GM19438 (cell line): Measurements from ENCODE around the gene GALP.
"Not testable (repeated sequence)": the region's sequence is repeated elsewhere in the genome, so short reads cannot be mapped to it uniquely, and the experiment has no call there.

Experiments
- ATAC-seq: cut with Tn5 transposase; IDR thresholded peaks from one replicate; pipeline ENCODE4 v1.9.1; 2021; ENCODE audit warnings: low read depth; ENCODE audit not compliant: unreplicated experiment

The GALP gene

GRCh38 chr19:56147307-56147706 lies 28.5 kb upstream of the GALP start:
- ATAC-seq, result no peak

- no peak for ATAC-seq
Measured at GRCh38 chr19:56148096-56148495, 27.7 kb upstream of the GALP start.

GRCh38 chr19:56148955-56149655 lies 26.7 kb upstream of the GALP start:
- not testable (repeated sequence) for ATAC-seq

GRCh38 chr19:56149656-56150038 lies 26.2 kb upstream of the GALP start:
- ATAC-seq, result no peak

- ATAC-seq, result no peak
Measured at GRCh38 chr19:56150358-56150757, 25.4 kb upstream of the GALP start.

GRCh38 chr19:56152644-56153043 lies 23.2 kb upstream of the GALP start:
- ATAC-seq, result no peak

GRCh38 chr19:56153507-56153906 lies 22.3 kb upstream of the GALP start:
- ATAC-seq, result no peak

GRCh38 chr19:56155124-56155687 lies 20.6 kb upstream of the GALP start:
- ATAC-seq, result no peak

GRCh38 chr19:56156768-56157167 lies 19.0 kb upstream of the GALP start:
- no peak for ATAC-seq

- ATAC-seq, result no peak
Measured at GRCh38 chr19:56158170-56158757, 17.5 kb upstream of the GALP start.

- ATAC-seq, result no peak
Measured at GRCh38 chr19:56159009-56159559, 16.7 kb upstream of the GALP start.

- ATAC-seq, result no peak
Measured at GRCh38 chr19:56159622-56160271, 16.1 kb upstream of the GALP start.

- ATAC-seq, result no peak
Measured at GRCh38 chr19:56161534-56161933, 14.3 kb upstream of the GALP start.

- ATAC-seq, result no peak
Measured at GRCh38 chr19:56162258-56162657, 13.6 kb upstream of the GALP start.

- no peak for ATAC-seq
Measured at GRCh38 chr19:56163097-56163496, 12.7 kb upstream of the GALP start.

- ATAC-seq, result no peak
Measured at GRCh38 chr19:56167064-56167578, 8.7 kb upstream of the GALP start.

- ATAC-seq, result no peak
Measured at GRCh38 chr19:56170261-56170660, 5.5 kb upstream of the GALP start.

GRCh38 chr19:56174086-56174485 lies 1.7 kb upstream of the GALP start:
- ATAC-seq, result no peak

GRCh38 chr19:56174550-56174949 lies 1.3 kb upstream of the GALP start:
- no peak for ATAC-seq

- ATAC-seq, result not testable (repeated sequence)
Measured at GRCh38 chr19:56176310-56176709, 502 bp downstream of the GALP start.

- ATAC-seq, result no peak
Measured at GRCh38 chr19:56176881-56177280, 1.1 kb downstream of the GALP start.
